Osteocyte (in vitro differentiated cells): ENCODE measurements around the gene SLC4A8. TPM values are rescaled to one million over a fixed set of nuclear protein-coding genes. Genes with fewer than 3 reads are reported as not detected.

ENCODE experiments used
- DNase-seq: peaks from one replicate; pipeline ENCODE4 v3.0.0; 2021; ENCODE audit warnings: mixed read lengths; ENCODE audit not compliant: unreplicated experiment; ENCODE audit errors: extremely low spot score
- H3K27ac Mint-ChIP-seq: one replicate; pipeline ENCODE4 v1.8.0; 2021; ENCODE audit warnings: mild to moderate bottlenecking, mixed read lengths; ENCODE audit not compliant: unreplicated experiment
- H3K27me3 Mint-ChIP-seq: one replicate; pipeline ENCODE4 v1.8.0; 2021; ENCODE audit warnings: mixed read lengths; ENCODE audit not compliant: unreplicated experiment
- H3K36me3 Mint-ChIP-seq: one replicate; pipeline ENCODE4 v1.8.0; 2021; ENCODE audit warnings: mixed read lengths; ENCODE audit not compliant: unreplicated experiment
- H3K4me1 Mint-ChIP-seq: one replicate; pipeline ENCODE4 v1.8.0; 2021; ENCODE audit warnings: mixed read lengths; ENCODE audit not compliant: unreplicated experiment
- H3K4me3 Mint-ChIP-seq: one replicate; pipeline ENCODE4 v1.8.0; 2021; ENCODE audit warnings: mild to moderate bottlenecking, moderate library complexity, mixed read lengths; ENCODE audit not compliant: unreplicated experiment
- H3K9me3 Mint-ChIP-seq: one replicate; pipeline ENCODE4 v1.8.0; 2021; ENCODE audit warnings: mixed read lengths; ENCODE audit not compliant: unreplicated experiment
- CTCF ChIP-seq: fragments of 200-600 bp; sonication (generic); IDR thresholded peaks from 2 replicates; pipeline ENCODE4 v1.5.0; 2021; ENCODE audit warnings: antibody characterized with exemption, mild to moderate bottlenecking, moderate library complexity
- total RNA-seq: library from RNA; stranded (reverse); gene quantifications from 2 replicates; pipeline ENCODE4 v1.2.1, GENCODE V29; 2021

Gene SLC4A8
- total RNA-seq, 1 donor from 2014 or later: 3.6 TPM

GRCh38 chr12:51437431-51437830 is 12.8 kb downstream of the SLC4A8 start:
- no peak overlapping the region for H3K4me3 Mint-ChIP-seq
- peaks cover 18% of the 10 kb centered on the region for H3K4me1 Mint-ChIP-seq
- H3K9me3 Mint-ChIP-seq: no peaks in the 10 kb centered on the region
- no peaks in the 10 kb centered on the region for H3K36me3 Mint-ChIP-seq
- no peak for TF ChIP-seq CTCF
- H3K27ac Mint-ChIP-seq: no peak overlapping the region
- DNase-seq: no peak
- H3K27me3 Mint-ChIP-seq: no peaks in the 10 kb centered on the region

- TF ChIP-seq CTCF: no peak
- Mint-ChIP-seq H3K9me3 (no peaks in the 10 kb centered on the region), H3K27ac (no peak overlapping the region), H3K36me3 (no peaks in the 10 kb centered on the region), H3K27me3 (no peaks in the 10 kb centered on the region), H3K4me3 (no peak overlapping the region), H3K4me1 (peaks cover 11% of the 10 kb centered on the region)
- DNase-seq: no peak
Observed at GRCh38 chr12:51439330-51439729, 14.7 kb downstream of the SLC4A8 start.

- TF ChIP-seq CTCF: no peak
- H3K36me3 Mint-ChIP-seq: no peaks in the 10 kb centered on the region
- no peak for DNase-seq
- peaks cover 6% of the 10 kb centered on the region for H3K4me1 Mint-ChIP-seq
- H3K4me3 Mint-ChIP-seq: no peak overlapping the region
- no peaks in the 10 kb centered on the region for H3K27me3 Mint-ChIP-seq
- no peak overlapping the region for H3K27ac Mint-ChIP-seq
- H3K9me3 Mint-ChIP-seq: no peaks in the 10 kb centered on the region
Observed at GRCh38 chr12:51441583-51441982, 17.0 kb downstream of the SLC4A8 start.

- Mint-ChIP-seq H3K4me1 (peaks cover 6% of the 10 kb centered on the region), H3K9me3 (no peaks in the 10 kb centered on the region), H3K27me3 (no peaks in the 10 kb centered on the region), H3K4me3 (no peak overlapping the region), H3K27ac (no peak overlapping the region), H3K36me3 (no peaks in the 10 kb centered on the region)
- TF ChIP-seq CTCF: no peak
- no peak for DNase-seq
Observed at GRCh38 chr12:51442324-51442723, 17.7 kb downstream of the SLC4A8 start.

GRCh38 chr12:51443573-51443972 is 18.9 kb downstream of the SLC4A8 start:
- no peak overlapping the region for H3K4me3 Mint-ChIP-seq

More at GRCh38 chr12:51443573-51443972, 18.9 kb downstream of the SLC4A8 start:
- TF ChIP-seq CTCF: no peak
- DNase-seq: no peak
- Mint-ChIP-seq H3K4me1 (peaks cover 6% of the 10 kb centered on the region), H3K9me3 (no peaks in the 10 kb centered on the region), H3K36me3 (no peaks in the 10 kb centered on the region), H3K27me3 (no peaks in the 10 kb centered on the region), H3K27ac (no peak overlapping the region)
